Spinal cord (tissue), 10 donors: ENCODE results near the gene RBP3. TPM values are rescaled to one million over a fixed set of nuclear protein-coding genes. Genes with fewer than 3 reads are reported as not detected.

ENCODE experiments used
- DNase-seq, 6 donors: peaks; one replicate each; pipeline versions ENCODE4 v3.0.0 to v3.0.0-alpha.2; 2013 to 2015; ENCODE audit warnings: low spot score in 6 of 6, low read depth in 4 of 6
- H3K27ac ChIP-seq: one replicate; pipeline ENCODE4 v1.5.1; 2013; ENCODE audit warnings: low read depth, low read length, control low read depth
- H3K27me3 ChIP-seq: one replicate; pipeline ENCODE4 v1.6.1; 2013; ENCODE audit warnings: low read length; ENCODE audit not compliant: control insufficient read depth, insufficient read depth
- H3K36me3 ChIP-seq: one replicate; pipeline ENCODE4 v1.6.1; 2013; ENCODE audit warnings: low read length; ENCODE audit not compliant: control insufficient read depth, insufficient read depth
- H3K4me1 ChIP-seq: one replicate; pipeline ENCODE4 v1.6.1; 2013; ENCODE audit warnings: low read length; ENCODE audit not compliant: control insufficient read depth, insufficient read depth
- H3K4me3 ChIP-seq: one replicate; pipeline ENCODE4 v1.5.1; 2013; ENCODE audit warnings: low read depth, low read length, control low read depth
- H3K9me3 ChIP-seq: one replicate; pipeline ENCODE4 v1.6.1; 2013; ENCODE audit warnings: low read length; ENCODE audit not compliant: control insufficient read depth, insufficient read depth
- WGBS: methylation state at CpG from one replicate; pipeline ENCODE4 v1.1.5; 2013; ENCODE audit warnings: missing lambda C conversion rate; ENCODE audit not compliant: insufficient coverage; 5-methylcytosine and 5-hydroxymethylcytosine counted together
- polyA plus RNA-seq, 2 donors: library from polyadenylated mRNA; unstranded; fragments of 120-200 nt; gene quantifications; one replicate each; pipeline ENCODE4 v1.2.1, GENCODE V29; 2013; ENCODE audit not compliant: insufficient read length in 2 of 2
- total RNA-seq, 2 donors: library from RNA; depleted of rRNA in 1 of 2; stranded (reverse); fragments of 120-200 nt in 1 of 2; fragments of >200 nt in 1 of 2; gene quantifications; one replicate each; pipeline versions ENCODE4 v1.2.3 to v1.2.4, GENCODE V29; 2013 to 2014
- donor health status: healthy.

The RBP3 gene
- total and polyA plus RNA-seq, 4 donors = 0.29 to 0.41 TPM; not detected in 2

DNA sequence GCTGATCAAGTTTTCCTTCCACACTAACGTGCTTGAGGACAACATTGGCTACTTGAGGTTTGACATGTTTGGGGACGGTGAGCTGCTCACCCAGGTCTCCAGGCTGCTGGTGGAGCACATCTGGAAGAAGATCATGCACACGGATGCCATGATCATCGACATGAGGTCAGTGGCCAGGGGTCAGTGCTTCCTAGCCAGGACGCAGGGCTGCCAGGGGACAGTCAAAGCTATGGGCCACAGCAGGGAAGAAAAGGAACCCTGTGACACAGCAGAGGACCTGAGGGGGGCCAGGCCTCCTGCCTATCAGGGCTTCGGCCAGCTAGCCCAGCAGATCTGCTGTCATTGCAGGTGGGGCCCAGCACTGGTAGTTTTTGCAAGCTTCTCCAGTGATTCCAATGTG lies 5.2 kb downstream of the RBP3 start:
- WGBS = 83% methylated on average over 6 of the region's 6 CpGs
- Histone ChIP-seq H3K4me1 (no peaks in the 10 kb centered on the region), H3K27ac (no peak overlapping the region), H3K9me3 (no peaks in the 10 kb centered on the region), H3K4me3 (no peak overlapping the region), H3K36me3 (no peaks in the 10 kb centered on the region), H3K27me3 (no peaks in the 10 kb centered on the region)
- no peak for DNase-seq

DNA sequence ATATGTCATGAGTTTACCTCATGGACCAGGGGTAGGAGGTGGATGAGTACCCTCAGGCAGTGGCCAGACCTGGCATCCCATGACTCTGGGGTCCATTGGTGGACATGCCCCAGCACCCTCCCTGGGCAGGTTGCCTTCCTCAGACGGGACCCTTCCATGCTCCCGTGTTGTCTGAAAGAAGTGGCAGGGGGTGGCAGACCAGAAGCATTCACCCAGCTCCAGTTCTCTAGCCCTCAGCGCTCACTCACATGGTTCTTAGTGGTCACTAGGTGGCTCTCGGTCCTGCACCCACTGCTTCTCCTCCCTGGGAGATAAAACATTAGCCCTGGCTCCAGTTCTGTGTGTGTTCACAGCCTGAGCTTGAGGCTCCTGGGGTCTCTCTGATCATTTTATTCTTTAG lies 6.0 kb downstream of the RBP3 start:
- DNase-seq = no peak
- WGBS = 78% methylated on average over 3 of the region's 4 CpGs
- Histone ChIP-seq H3K36me3 (no peaks in the 10 kb centered on the region), H3K4me1 (no peaks in the 10 kb centered on the region), H3K9me3 (no peaks in the 10 kb centered on the region), H3K27me3 (no peaks in the 10 kb centered on the region), H3K4me3 (no peak overlapping the region), H3K27ac (no peak overlapping the region)

DNA sequence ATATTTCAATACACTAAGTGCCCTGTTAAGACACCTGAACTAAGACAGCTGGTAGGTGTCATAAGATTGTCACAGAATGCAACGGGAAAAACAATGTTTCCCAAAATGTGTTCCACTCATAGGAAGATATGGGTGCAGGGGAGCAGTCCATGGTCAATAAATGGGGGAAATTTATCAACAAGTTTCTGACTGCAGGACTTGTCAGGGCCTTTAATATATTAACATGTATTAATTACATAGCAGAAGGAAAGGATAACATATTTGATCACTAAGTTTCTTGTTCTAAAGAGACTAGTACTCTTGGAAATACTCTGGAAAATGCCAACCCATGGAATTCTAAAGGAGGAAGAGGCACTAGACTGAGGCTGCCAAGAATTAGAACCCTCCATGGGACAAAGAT lies 6.7 kb downstream of the RBP3 start:
- no peak overlapping the region for H3K4me3 ChIP-seq
- no peak for DNase-seq
- no peaks in the 10 kb centered on the region for H3K4me1 ChIP-seq
- WGBS = 83% methylated on average over 1 of the region's 1 CpG
- H3K36me3 ChIP-seq = no peaks in the 10 kb centered on the region
- H3K27ac ChIP-seq = no peak overlapping the region
- H3K9me3 ChIP-seq = no peaks in the 10 kb centered on the region
- no peaks in the 10 kb centered on the region for H3K27me3 ChIP-seq

DNA sequence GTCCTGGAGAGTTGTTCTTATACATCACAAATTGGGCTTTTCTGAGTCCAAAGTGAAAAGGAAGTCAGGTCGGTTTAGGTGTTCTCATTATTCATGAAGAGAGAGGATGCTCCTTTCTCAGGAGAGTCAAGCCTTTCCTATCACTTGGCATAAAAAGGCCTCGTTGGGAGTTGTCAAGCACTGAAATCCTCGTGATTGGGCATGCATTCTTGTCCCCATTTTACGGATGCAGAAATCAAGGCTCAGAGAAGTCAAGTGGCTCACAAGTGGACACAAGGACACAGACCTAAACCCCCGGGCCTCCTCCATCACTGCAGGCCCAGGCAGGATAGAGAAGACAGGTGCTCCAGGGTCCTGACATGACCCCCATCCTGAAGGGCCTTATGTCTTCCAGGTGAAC lies 8.5 kb downstream of the RBP3 start:
- H3K4me3 ChIP-seq = no peak overlapping the region
- no peaks in the 10 kb centered on the region for H3K27me3 ChIP-seq
- no peak overlapping the region for H3K27ac ChIP-seq
- no peak for DNase-seq
- WGBS = 87% methylated on average over 5 of the region's 5 CpGs
- no peaks in the 10 kb centered on the region for H3K9me3 ChIP-seq
- H3K4me1 ChIP-seq = no peaks in the 10 kb centered on the region
- no peaks in the 10 kb centered on the region for H3K36me3 ChIP-seq

DNA sequence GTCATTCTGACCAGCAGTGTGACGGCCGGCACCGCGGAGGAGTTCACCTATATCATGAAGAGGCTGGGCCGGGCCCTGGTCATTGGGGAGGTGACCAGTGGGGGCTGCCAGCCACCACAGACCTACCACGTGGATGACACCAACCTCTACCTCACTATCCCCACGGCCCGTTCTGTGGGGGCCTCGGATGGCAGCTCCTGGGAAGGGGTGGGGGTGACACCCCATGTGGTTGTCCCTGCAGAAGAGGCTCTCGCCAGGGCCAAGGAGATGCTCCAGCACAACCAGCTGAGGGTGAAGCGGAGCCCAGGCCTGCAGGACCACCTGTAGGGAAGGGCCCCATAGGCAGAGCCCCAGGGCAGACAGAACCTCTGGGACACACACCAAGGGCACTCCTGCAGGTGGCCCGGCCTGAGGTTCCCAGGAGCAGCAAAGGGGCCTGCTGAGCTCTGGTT lies 9.0 kb downstream of the RBP3 start:
- Histone ChIP-seq H3K4me3 (no peak overlapping the region), H3K9me3 (no peaks in the 10 kb centered on the region), H3K4me1 (no peaks in the 10 kb centered on the region), H3K36me3 (no peaks in the 10 kb centered on the region), H3K27ac (no peak overlapping the region), H3K27me3 (no peaks in the 10 kb centered on the region)
- WGBS = 92% methylated on average over 8 of the region's 12 CpGs
- DNase-seq = no peak

DNA sequence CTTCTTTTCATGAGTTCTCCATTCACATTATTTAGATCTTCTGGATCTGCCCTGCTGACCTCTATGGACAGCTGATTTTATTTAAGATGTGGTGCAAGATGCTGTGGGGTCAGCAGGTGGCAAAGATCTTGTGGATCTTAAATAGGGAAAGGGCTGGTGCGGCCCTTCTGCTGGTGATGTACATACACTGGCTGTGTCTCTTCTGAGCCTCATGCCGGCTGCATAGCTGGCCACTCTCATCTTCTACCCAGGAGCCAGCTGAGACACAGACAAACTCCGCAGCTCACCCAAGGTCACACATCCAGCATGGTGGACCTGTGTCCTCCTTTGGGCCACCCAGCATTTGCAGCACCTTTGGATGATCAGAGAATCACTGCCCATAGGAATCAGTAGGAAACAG lies 9.7 kb downstream of the RBP3 start:
- Histone ChIP-seq H3K36me3 (no peaks in the 10 kb centered on the region), H3K4me3 (no peak overlapping the region), H3K27me3 (no peaks in the 10 kb centered on the region), H3K4me1 (no peaks in the 10 kb centered on the region), H3K9me3 (no peaks in the 10 kb centered on the region), H3K27ac (no peak overlapping the region)
- 100% methylated on average over 2 of the region's 3 CpGs for WGBS
- DNase-seq = no peak

DNA sequence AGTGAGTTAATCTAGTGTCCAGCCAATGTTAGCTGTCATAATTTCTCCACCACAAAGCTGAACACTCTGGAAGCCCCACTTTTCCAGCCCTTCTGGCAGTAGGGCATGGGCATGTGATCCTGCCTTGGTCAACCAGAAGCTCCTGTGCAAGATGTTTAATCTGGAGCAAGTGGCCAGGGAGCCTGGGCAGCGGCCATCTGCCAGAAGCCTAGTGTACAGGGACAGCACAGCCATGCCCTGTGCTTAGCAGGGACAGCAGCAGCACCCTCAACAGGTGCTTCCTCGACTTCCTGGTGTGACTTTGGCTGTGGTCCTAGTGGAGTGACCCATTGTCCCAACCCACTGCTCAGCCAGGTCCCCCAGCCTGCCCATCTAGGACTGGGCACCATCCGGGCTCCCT lies 10.3 kb downstream of the RBP3 start:
- Histone ChIP-seq H3K27me3 (no peaks in the 10 kb centered on the region), H3K4me3 (no peak overlapping the region), H3K36me3 (no peaks in the 10 kb centered on the region), H3K4me1 (no peaks in the 10 kb centered on the region), H3K27ac (no peak overlapping the region), H3K9me3 (no peaks in the 10 kb centered on the region)
- WGBS = 87% methylated on average over 3 of the region's 3 CpGs
- no peak for DNase-seq

DNA sequence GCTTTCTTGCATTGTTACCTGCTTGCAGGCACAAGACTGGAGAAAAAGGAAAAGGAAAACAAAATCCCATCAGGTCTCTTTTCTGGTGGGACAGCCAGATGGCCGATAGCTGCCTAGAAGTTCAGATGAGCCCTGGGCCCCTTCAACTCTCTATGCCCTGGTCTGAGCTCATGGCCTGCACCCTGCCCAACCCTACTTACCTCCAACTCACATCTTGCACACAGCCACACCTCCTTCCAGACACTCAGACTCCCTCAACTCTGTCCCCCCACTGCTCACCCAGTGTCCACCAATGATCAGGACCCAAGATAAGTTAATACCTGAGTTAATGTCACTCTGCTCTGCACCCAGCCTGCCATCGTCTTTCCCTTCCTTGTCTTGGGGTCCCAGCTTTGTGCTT lies 10.9 kb downstream of the RBP3 start:
- Histone ChIP-seq H3K27ac (no peak overlapping the region), H3K4me1 (no peaks in the 10 kb centered on the region), H3K9me3 (no peaks in the 10 kb centered on the region), H3K27me3 (no peaks in the 10 kb centered on the region), H3K36me3 (no peaks in the 10 kb centered on the region), H3K4me3 (no peak overlapping the region)
- WGBS = 96% methylated on average over 2 of the region's 2 CpGs
- DNase-seq = no peak

DNA sequence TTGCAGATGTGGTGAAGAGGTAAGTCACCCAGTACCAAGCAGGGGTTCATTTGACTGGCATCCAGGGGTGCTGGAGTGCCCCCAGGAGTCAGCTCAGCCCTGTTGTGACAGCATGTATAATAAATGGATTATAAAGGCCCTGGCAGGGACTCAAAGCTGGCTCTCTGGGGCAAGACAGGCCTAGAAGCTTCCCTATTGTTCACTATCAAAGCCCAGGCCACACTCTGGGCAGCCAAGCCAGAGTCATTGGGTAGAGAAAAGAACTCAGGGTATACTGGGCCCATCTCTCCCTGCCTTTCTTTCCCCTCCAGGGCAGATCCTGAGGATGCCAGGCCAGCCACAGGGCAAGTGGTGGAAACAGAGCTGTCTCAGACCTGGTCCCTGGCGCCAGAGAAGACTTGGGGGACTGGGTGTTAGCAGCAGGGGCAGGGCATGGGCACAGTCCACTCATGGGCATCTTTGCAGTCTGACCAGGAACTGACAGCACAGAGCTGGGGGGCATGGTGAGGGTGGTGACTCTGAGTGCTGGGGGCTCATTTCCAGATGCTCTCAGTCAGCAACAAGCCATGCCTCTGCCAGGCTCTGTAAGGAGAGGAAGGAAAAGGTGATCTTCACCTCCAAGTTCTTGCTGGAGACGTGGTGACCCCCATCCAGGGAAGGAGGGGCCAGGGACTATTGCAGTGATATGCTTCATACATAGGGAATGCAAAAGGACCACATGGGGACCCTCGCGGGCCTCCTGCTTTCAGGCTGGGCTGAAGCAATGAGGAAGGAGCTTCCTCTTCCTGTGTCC lies 11.7 kb downstream of the RBP3 start:
- H3K27ac ChIP-seq = no peak overlapping the region
- DNase-seq = no peak
- WGBS = 82% methylated on average over 4 of the region's 4 CpGs

DNA sequence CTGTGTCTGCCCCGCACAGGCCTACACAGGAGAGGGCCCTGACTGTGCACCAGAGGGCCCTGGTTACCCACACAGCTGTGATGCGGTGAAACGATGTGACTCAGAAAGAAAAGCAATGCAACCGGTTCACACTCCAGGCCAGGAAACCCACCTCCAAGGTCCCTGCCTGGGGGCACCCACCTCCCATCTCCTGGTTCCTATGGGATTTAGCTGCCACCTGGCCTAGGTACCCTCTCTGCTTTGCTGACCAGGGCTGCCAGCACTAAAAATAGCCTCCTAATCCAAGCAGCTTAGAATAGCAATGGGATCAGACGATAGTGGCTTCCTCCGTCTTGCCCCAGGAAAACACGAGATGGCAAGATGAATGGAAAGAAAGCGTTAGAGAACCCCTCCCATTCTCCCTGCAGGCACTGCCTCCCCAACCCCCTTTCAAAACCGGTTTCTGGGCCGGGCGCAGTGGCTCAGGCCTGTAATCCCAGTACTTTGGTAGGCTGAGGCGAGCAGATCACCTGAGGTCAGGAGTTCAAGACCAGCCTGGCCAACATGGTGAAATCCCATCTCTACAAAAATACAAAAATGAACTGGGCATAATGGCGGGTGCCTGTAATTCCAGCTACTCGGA lies 12.4 kb downstream of the RBP3 start:
- no peak for DNase-seq
- no peak overlapping the region for H3K27ac ChIP-seq
- H3K9me3 ChIP-seq = no peaks in the 10 kb centered on the region
- WGBS = 86% methylated on average over 9 of the region's 14 CpGs
- no peaks in the 10 kb centered on the region for H3K36me3 ChIP-seq
- no peak overlapping the region for H3K4me3 ChIP-seq
- H3K4me1 ChIP-seq = peaks cover 7% of the 10 kb centered on the region
- no peaks in the 10 kb centered on the region for H3K27me3 ChIP-seq

More for the DNA sequence above, 11.7 kb downstream of the RBP3 start:
- Histone ChIP-seq H3K36me3 (no peaks in the 10 kb centered on the region), H3K4me3 (no peak overlapping the region), H3K27me3 (no peaks in the 10 kb centered on the region), H3K9me3 (no peaks in the 10 kb centered on the region), H3K4me1 (peaks cover under 1% of the 10 kb centered on the region)
